Measurements from ENCODE around the gene NPPA. TPM values are rescaled to one million over a fixed set of nuclear protein-coding genes. Genes with fewer than 3 reads are reported as not detected.

The NPPA gene
- polyA plus RNA-seq, 1 of the 3 experiments (the other 2 are of a cell fraction), result not detected

GRCh38 chr1:11833497-11833896 lies 14.1 kb downstream of the NPPA start (continued):
- TF ChIP-seq PBX3 (IDR thresholded peaks at IDR 0.05) (no peak), RAD21 (IDR thresholded peaks at IDR 0.05; ENCODE audit: low read length) (no peak), YY1 (IDR thresholded peaks at IDR 0.05; ENCODE audit: low read depth) (no peak), MEF2A (IDR thresholded peaks at IDR 0.05; ENCODE audit: borderline replicate concordance, low read depth) (no peak), GATA2 (CRISPR knock-in tag; IDR thresholded peaks at IDR 0.05) (no peak), POLR2AphosphoS5 (IDR thresholded peaks at IDR 0.05; ENCODE audit: low read depth, low read length) (no peak)
- TF ChIP-seq, protein P1, sequence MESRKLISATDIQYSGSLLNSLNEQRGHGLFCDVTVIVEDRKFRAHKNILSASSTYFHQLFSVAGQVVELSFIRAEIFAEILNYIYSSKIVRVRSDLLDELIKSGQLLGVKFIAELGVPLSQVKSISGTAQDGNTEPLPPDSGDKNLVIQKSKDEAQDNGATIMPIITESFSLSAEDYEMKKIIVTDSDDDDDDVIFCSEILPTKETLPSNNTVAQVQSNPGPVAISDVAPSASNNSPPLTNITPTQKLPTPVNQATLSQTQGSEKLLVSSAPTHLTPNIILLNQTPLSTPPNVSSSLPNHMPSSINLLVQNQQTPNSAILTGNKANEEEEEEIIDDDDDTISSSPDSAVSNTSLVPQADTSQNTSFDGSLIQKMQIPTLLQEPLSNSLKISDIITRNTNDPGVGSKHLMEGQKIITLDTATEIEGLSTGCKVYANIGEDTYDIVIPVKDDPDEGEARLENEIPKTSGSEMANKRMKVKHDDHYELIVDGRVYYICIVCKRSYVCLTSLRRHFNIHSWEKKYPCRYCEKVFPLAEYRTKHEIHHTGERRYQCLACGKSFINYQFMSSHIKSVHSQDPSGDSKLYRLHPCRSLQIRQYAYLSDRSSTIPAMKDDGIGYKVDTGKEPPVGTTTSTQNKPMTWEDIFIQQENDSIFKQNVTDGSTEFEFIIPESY (IDR thresholded peaks at IDR 0.05; ENCODE audit: borderline replicate concordance, low read depth), result no peak

GRCh38 chr1:11831945-11832725 lies 15.4 kb downstream of the NPPA start:
- Histone ChIP-seq H2AFZ (ENCODE audit: low read depth) (no peak overlapping the region), H3K9ac (no peak overlapping the region), H3K4me2 (no peak overlapping the region), H3K36me3 (replicated peaks in 1 of 2; ENCODE audit: control insufficient read depth in 1 of 2, insufficient read depth in 2 of 2, low read length in 1 of 2) (peaks cover 28 to 78% of the 10 kb centered on the region in 2 experiments), H3K27ac (ENCODE audit: low read depth in 2 of 2, low read length in 1 of 2) (no peak overlapping the region), H3K27me3 (ENCODE audit: insufficient read depth) (no peaks in the 10 kb centered on the region), H3K9me3 (no peaks in the 10 kb centered on the region), H3F3A (replicated peaks; ENCODE audit: insufficient read depth) (no peaks in the 10 kb centered on the region), H3K9me2 (no peaks in the 10 kb centered on the region), H3K79me2 (ENCODE audit: insufficient read depth) (no peaks in the 10 kb centered on the region), H3K4me3 (ENCODE audit: low read depth in 2 of 2, low read length in 1 of 2) (no peak overlapping the region), H3K4me1 (ENCODE audit: control insufficient read depth in 1 of 2, insufficient read depth in 2 of 2, low read depth in 1 of 2, low read length in 1 of 2) (no peaks in the 10 kb centered on the region), H4K20me1 (ENCODE audit: insufficient read depth) (no peaks in the 10 kb centered on the region)
- DNase-seq, result no peak
- CTCF ChIA-PET, result interaction anchor here (0.7 to 1.1 kb wide), 4 partner anchors 13 to 76 kb away, joined by 3 to 4 read pairs (median 3); no protein-coding TSS in a partner anchor
- POLR2A ChIA-PET, result no interaction called here
- TF ChIP-seq TEAD4 (IDR thresholded peaks at IDR 0.05; ENCODE audit: borderline replicate concordance, insufficient read depth), result no peak
- no peak for TF ChIP-seq TAF1 (IDR thresholded peaks at IDR 0.05; ENCODE audit: borderline replicate concordance, low read depth, low read length)
- no peak for TF ChIP-seq GABPA (IDR thresholded peaks at IDR 0.05; ENCODE audit: low read depth)
- no peak for TF ChIP-seq SIN3A (IDR thresholded peaks at IDR 0.05; ENCODE audit: borderline replicate concordance, low read depth, low read length)
- TF ChIP-seq CTCF (IDR thresholded peaks at IDR 0.05), result no peak
- no peak for TF ChIP-seq MAX (IDR thresholded peaks at IDR 0.05; ENCODE audit: low read depth)
- no peak for TF ChIP-seq POLR2AphosphoS5 (IDR thresholded peaks at IDR 0.05; ENCODE audit: low read depth, low read length)
- no peak for TF ChIP-seq EP300 (IDR thresholded peaks at IDR 0.05; ENCODE audit: borderline replicate concordance in 1 of 2, low read depth in 1 of 2, low read length in 1 of 2)
- TF ChIP-seq EZH2phosphoT487 (IDR thresholded peaks at IDR 0.05; ENCODE audit: borderline replicate concordance, low read depth), result no peak
- no peak for TF ChIP-seq JUND (IDR thresholded peaks at IDR 0.05)
- no peak for TF ChIP-seq SMC3 (IDR thresholded peaks at IDR 0.05; ENCODE audit: low read depth, low read length)
- no peak for TF ChIP-seq RCOR1 (IDR thresholded peaks at IDR 0.05; ENCODE audit: low read length)
- TF ChIP-seq PBX3 (IDR thresholded peaks at IDR 0.05), result no peak
- TF ChIP-seq RAD21 (IDR thresholded peaks at IDR 0.05; ENCODE audit: low read length), result no peak
- TF ChIP-seq, protein P2, sequence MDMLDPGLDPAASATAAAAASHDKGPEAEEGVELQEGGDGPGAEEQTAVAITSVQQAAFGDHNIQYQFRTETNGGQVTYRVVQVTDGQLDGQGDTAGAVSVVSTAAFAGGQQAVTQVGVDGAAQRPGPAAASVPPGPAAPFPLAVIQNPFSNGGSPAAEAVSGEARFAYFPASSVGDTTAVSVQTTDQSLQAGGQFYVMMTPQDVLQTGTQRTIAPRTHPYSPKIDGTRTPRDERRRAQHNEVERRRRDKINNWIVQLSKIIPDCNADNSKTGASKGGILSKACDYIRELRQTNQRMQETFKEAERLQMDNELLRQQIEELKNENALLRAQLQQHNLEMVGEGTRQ (IDR thresholded peaks at IDR 0.05; ENCODE audit: borderline replicate concordance, low read depth, low read length), result no peak
- TF ChIP-seq MXI1 (IDR thresholded peaks at IDR 0.05; ENCODE audit: low read depth, low read length), result no peak
- no peak for TF ChIP-seq RFX5 (IDR thresholded peaks at IDR 0.05; ENCODE audit: low read length)
- no peak for TF ChIP-seq TCF12 (IDR thresholded peaks at IDR 0.05)
- TF ChIP-seq NRF1 (IDR thresholded peaks at IDR 0.05; ENCODE audit: low read depth, low read length), result no peak
- TF ChIP-seq ELF1 (IDR thresholded peaks at IDR 0.05), result no peak
- WGBS (ENCODE audit: low lambda C conversion rate), result 90% methylated on average over 9 of the region's 9 CpGs

All from SK-N-SH (cell line).